Gastrocnemius medialis (tissue), 4 donors: ENCODE measurements around the gene HMGCL.

Source experiments
- POLR2A ChIP-seq, 2 donors: fragments of 450-650 bp; IDR thresholded peaks; one replicate each; pipeline ENCODE4 v1.6.1; 2017; ENCODE audit warnings: antibody characterized with exemption in 2 of 2, mild to moderate bottlenecking in 2 of 2, moderate library complexity in 2 of 2
- TF ChIP-seq, protein P1 (sequence below), 5 experiments: fragments of 450-650 bp in 3 of 5; fragments of 200-600 bp in 2 of 5; sonication (generic) in 2 of 5; IDR thresholded peaks in 4 of 5; conservative IDR thresholded peaks in 1 of 5; 1 replicate in 4 of 5; 2 replicates in 1 of 5; pipeline ENCODE4 v1.5.1; 2016 to 2019; ENCODE audit warnings: antibody characterized with exemption in 5 of 5, mild to moderate bottlenecking in 3 of 5, moderate library complexity in 3 of 5

DNA sequence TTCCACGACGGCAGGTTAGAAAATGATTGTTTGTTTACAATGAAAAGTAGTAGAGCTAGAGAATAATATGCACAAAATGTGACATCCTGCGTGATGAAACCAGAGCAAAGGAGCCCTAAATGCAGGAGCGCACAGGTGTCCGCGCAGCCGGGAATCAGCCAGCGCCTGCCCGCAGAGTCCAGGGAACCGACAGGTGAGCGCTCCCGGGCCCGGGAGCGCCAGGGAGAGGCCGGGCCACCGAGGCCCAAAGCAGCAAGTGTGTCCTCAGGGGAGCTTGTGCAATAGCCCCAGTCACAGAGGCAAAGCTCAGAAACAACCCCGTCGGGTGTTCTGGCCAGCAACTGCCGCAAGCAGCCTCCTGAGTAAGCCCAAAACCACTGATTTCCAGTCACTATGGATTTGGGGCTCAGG lies 23.9 kb downstream of the HMGCL start:
- TF ChIP-seq, protein P1, sequence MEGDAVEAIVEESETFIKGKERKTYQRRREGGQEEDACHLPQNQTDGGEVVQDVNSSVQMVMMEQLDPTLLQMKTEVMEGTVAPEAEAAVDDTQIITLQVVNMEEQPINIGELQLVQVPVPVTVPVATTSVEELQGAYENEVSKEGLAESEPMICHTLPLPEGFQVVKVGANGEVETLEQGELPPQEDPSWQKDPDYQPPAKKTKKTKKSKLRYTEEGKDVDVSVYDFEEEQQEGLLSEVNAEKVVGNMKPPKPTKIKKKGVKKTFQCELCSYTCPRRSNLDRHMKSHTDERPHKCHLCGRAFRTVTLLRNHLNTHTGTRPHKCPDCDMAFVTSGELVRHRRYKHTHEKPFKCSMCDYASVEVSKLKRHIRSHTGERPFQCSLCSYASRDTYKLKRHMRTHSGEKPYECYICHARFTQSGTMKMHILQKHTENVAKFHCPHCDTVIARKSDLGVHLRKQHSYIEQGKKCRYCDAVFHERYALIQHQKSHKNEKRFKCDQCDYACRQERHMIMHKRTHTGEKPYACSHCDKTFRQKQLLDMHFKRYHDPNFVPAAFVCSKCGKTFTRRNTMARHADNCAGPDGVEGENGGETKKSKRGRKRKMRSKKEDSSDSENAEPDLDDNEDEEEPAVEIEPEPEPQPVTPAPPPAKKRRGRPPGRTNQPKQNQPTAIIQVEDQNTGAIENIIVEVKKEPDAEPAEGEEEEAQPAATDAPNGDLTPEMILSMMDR (IDR thresholded peaks at IDR 0.05 in 4 of 5, conservative IDR thresholded peaks at IDR 0.05 in 1 of 5), result no peak
- TF ChIP-seq POLR2A (IDR thresholded peaks at IDR 0.05), result no peak
